ENCODE measurements around the gene PAQR3.

PAQR3 gene, protein sequence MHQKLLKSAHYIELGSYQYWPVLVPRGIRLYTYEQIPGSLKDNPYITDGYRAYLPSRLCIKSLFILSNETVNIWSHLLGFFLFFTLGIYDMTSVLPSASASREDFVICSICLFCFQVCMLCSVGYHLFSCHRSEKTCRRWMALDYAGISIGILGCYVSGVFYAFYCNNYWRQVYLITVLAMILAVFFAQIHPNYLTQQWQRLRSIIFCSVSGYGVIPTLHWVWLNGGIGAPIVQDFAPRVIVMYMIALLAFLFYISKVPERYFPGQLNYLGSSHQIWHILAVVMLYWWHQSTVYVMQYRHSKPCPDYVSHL

DNA sequence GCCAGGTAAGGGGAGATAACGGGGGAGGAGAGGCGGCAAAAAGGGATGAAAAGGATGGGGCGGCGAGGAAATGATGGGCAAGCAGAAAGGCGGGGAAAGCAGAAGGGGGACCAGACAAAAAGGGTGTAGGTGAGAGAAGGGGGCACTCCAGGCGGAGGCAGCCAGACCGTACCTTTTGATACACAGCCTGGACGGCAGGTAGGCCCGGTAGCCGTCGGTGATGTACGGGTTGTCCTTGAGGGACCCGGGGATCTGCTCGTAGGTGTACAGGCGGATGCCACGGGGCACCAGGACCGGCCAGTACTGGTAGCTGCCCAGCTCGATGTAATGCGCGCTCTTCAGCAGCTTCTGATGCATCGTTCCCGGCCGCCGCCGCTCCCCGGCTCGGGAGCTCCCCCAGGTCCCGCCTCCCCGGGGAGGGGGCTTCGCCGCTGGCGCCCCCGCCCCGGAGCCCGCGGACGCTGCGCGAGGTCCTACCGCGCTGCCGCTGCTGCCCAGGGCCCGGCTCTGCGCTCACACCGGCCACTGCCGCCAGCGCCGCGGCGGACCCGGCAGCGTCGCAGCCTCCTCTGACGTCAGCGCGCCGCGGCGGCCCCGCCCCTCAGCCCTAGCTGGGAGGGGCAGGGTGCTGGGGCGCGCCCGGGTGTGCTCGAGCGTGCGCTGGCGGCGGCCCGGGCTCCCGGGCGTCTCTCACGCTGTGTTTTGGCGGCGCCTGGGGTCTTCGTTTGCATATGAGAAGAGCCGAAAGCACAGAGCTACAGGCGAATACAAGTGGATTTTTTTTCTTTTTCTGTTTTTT, at the start of gene PAQR3:
TSS of gene PAQR3 (minus strand) at position 571 of the 799 bp plus-strand sequence. CDS start at position 357, 214 bp downstream.
- DNase-seq (ENCODE audit: low spot score): peak; percentile 88

GRCh38 chr4:78987683-78988082, 48.4 kb upstream of the PAQR3 start:
- DNase-seq (ENCODE audit: low spot score): no peak

GRCh38 chr4:78984593-78984992, 45.4 kb upstream of the PAQR3 start:
- no peak for DNase-seq (ENCODE audit: low spot score)

DNA sequence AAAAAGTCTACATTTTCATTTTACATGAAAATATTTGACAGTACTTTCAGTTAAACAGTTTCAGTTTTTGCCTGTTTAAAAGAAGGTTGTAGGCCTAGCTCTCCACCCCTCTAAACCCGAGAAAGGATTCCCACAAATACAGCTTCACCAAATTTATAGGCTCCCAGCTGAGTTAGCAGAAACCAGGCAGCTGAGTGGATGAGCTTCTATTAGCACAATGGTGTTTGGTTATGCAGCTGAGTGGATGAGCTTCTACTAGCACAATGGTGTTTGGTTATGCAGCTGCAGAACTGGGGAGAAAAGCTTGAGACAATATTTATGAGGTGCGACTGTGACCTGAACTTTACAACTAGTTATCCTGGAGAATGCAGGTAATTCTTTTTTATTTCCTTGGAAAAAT, 36.6 kb upstream of the PAQR3 start:
- no peak for DNase-seq (ENCODE audit: low spot score)

DNA sequence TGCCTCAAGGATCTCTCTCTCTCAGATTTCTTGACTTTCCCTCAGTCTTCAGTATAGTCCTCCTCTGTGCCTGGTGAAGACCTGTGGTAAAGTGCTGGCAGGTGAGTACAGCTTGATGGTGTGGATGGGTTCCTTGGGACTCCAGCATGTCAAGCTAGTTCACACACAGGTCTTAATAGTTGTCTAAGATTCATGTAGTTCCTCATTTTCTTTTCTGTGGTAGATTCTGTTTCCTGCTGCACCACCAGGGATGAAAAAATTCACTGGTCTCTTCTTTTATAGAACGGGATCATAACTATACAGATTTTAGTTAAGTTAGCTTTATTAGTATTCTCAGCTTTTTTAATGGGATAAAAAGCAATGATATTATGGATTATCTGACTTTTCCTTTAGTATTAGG, 32.5 kb upstream of the PAQR3 start:
- no peak for DNase-seq (ENCODE audit: low spot score)

- no peak for DNase-seq (ENCODE audit: low spot score)
These were observed 32.1 kb upstream of the PAQR3 start for GRCh38 chr4:78971326-78971725.

GRCh38 chr4:78962597-78963115, 23.4 kb upstream of the PAQR3 start:
- no peak for DNase-seq (ENCODE audit: low spot score)

DNA sequence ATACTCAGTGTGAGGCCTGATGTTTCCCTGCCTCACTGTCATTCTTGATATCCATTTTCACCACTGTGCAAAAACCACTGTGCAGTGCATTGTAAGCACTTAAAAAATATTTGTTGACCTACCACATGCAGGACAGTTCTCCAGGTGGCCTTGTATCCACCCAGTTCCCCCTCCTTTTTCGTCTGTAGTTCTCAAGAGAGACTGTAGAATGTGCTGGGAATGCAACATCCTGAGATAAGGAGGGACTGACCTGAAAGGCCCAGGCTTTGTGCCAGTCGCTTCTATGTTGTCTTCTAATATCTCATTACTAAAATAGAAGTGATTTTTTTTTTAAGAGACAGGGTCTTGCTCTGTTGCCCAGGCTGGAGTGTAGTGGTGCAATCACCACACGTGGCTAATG, 21.7 kb upstream of the PAQR3 start:
- DNase-seq (ENCODE audit: low spot score): no peak

GRCh38 chr4:78956975-78957374, 17.7 kb upstream of the PAQR3 start:
- no peak for DNase-seq (ENCODE audit: low spot score)

DNA sequence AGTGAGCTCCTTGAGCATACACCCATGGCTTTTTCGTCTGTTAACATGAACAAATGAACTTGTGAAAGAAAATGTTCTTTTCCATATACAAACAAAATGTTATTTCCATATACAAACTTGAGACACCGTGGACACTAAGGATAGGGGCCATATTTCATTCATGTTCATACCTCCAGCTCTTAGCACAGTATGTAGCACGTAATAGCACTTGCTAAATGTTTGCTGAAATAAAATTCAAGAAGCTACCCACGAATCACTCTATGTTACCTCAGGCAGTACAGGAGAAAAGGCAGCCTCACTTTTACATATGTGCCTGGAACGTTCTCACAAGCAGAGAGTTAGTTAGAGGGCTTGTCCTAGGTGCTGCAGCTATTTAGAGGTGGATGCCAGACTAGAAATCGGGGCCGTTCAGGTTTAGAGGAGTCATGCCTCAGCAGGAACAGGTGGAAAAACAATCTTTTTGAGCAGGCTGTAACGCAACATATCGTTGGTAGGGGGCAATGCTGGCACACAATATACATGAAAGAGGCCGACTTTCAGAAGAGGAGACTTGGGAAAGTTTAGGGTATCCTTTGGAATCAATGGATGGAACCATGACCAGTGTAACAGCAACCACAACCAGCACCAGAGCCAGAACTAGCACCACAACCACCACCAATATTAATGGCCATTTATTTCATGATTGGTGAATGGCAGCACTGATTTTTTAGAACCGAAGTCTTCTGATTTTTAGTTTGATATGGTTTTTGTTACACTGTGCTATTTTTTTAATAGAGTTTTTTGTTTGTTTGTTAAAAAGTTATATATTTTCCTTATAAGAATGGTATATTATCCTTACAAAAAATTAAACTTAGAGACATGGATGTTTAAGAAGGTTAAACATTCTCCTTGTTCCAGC, 14.8 kb upstream of the PAQR3 start:
- no peak for DNase-seq (ENCODE audit: low spot score)

- DNase-seq (ENCODE audit: low spot score): no peak
These were observed 14.0 kb upstream of the PAQR3 start for GRCh38 chr4:78953231-78953630.

- peak; percentile 44 for DNase-seq (ENCODE audit: low spot score)
These were observed 12.7 kb upstream of the PAQR3 start for GRCh38 chr4:78951862-78952472.

GRCh38 chr4:78949735-78950134, 10.5 kb upstream of the PAQR3 start:
- DNase-seq (ENCODE audit: low spot score): no peak

DNA sequence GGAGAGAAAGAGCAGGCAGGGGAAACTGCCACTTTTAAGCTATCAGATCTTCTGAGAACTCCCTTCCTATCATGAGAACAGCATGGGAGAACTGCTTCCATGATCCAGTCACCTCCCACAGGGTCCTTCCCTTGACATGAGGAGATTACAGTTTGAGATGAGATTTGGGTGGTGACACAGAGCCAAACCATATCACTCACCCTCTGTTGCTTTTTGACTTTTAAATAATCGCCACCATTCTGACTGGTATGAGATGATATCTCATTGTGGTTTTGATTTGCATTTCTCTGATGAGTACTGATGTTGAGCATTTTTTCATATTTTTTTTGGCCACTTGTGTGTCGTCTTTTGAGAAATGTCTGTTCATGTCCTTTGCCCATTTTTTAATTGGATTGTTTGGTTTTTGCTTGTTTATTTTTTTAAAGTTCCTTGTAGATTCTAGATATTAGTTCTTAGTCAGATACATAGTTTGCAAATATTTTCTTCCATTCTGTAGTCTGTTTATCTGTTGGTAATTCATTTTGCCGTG, 6.5 kb upstream of the PAQR3 start:
- DNase-seq (ENCODE audit: low spot score): no peak

DNA sequence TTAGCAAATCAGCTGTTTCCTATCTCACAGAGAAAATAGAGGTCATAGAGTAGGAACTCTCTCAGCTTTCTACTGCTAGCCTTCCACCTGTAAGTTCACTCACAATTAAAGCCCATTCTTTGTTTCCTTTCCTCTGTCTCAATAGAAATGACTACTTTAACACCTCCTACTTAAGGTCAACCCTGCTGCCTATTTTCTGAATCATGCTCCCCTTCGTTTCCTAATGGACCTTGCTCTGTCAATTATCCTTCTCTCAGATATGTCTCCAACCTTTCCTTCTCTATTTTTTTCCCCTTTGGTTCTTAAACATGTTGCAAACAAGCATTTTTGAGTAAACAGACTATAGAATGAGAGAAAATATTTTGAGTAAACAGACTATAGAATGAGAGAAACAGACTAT, 5.1 kb upstream of the PAQR3 start:
- no peak for DNase-seq (ENCODE audit: low spot score)

DNA sequence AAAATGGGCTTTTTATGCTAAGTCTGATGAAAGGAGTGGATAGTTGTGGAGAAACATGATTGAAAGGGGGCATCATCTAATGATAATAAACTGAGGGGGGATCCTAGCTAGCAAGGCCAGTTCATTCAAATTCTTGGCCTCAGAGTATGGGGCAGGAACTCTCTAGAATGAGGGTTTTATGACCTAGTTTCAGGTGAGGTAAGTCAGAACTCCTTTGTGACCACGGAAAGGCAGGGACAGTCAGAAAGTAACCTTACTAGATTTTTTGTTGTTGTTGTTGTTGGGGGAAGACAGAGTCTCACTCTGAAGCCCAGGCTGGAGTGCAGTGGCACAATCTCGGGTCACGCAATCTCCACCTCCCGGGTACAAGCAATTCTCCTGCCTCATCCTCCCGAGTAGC, 1.5 kb upstream of the PAQR3 start:
- DNase-seq (ENCODE audit: low spot score): no peak

- no peak for DNase-seq (ENCODE audit: low spot score)
These were observed 400 bp upstream of the PAQR3 start for GRCh38 chr4:78939667-78940008.

DNA sequence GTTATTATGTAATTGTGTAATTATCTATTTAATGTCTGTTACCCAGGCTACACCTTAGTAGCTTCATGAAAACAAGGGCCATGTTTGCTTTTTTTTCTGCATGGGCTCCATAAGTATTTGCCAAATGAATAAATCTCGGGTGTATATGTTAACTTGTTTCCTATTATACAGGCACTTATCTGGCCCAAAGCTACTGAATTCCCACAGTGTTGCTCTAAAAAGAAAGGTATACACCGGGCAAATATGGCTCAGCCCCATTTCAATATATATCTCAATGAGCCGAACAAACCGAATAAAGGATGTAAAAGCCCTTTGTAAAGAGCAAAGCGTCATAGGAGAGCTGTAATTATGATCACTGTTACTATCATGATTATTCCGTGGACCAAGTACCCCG, 767 bp downstream of the PAQR3 start:
- DNase-seq (ENCODE audit: low spot score): no peak

DNA sequence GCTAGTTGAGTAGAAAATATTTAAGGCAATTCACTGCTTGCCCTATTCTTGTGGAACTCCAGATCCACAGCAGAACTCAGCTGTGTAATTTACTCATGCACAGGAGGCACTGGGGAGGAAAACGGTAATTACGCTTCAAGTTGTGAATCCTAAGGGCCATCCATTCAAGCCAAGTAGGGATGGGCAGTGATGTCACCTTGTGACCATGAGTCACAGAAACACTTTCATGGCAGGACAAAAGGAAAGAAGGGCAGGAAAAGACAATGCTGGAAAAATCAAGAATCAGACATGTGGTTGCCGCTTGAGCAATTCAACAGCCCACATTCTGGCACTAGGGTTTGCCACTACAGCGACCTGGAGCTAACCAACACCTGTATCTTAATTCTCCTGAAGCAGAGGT, 1.4 kb downstream of the PAQR3 start:
- no peak for DNase-seq (ENCODE audit: low spot score)

GRCh38 chr4:78936989-78937388, 2.2 kb downstream of the PAQR3 start:
- DNase-seq (ENCODE audit: low spot score): no peak

- no peak for DNase-seq (ENCODE audit: low spot score)
These were observed 9.1 kb downstream of the PAQR3 start for GRCh38 chr4:78930016-78930629.
